ENCODE measurements around the gene BOC.
"Not testable (repeated sequence)": the region's sequence is repeated elsewhere in the genome, so short reads cannot be mapped to it uniquely, and the experiment has no call there.

Gene BOC

GRCh38 chr3:113211330-113212149 lies at the start of gene BOC:
BOC (plus strand) TSS chr3:113211557; CDS start chr3:113249803, 38,246 bp downstream.
- no peak for DNase-seq

GRCh38 chr3:113161661-113162060 lies 49.7 kb upstream of the BOC start:
- no peak for DNase-seq

GRCh38 chr3:113163152-113163551 lies 48.2 kb upstream of the BOC start:
- DNase-seq, result no peak

GRCh38 chr3:113165841-113166240 lies 45.5 kb upstream of the BOC start:
- no peak for DNase-seq

GRCh38 chr3:113166357-113166718 lies 45.0 kb upstream of the BOC start:
- DNase-seq, result no peak

GRCh38 chr3:113166719-113167492 lies 44.5 kb upstream of the BOC start:
- DNase-seq, result no peak

- DNase-seq, result no peak
These were observed 43.2 kb upstream of the BOC start for GRCh38 chr3:113167825-113168801.

- no peak for DNase-seq
These were observed 41.4 kb upstream of the BOC start for GRCh38 chr3:113169891-113170452.

- DNase-seq, result no peak
These were observed 40.6 kb upstream of the BOC start for GRCh38 chr3:113170771-113171170.

- DNase-seq, result not testable (repeated sequence)
These were observed 39.6 kb upstream of the BOC start for GRCh38 chr3:113171675-113172300.

GRCh38 chr3:113173102-113173501 lies 38.3 kb upstream of the BOC start:
- DNase-seq, result no peak

GRCh38 chr3:113174304-113174703 lies 37.1 kb upstream of the BOC start:
- no peak for DNase-seq

- DNase-seq, result no peak
These were observed 36.4 kb upstream of the BOC start for GRCh38 chr3:113174801-113175485.

- no peak for DNase-seq
These were observed 33.8 kb upstream of the BOC start for GRCh38 chr3:113177526-113177925.

- DNase-seq, result no peak
These were observed 32.0 kb upstream of the BOC start for GRCh38 chr3:113179235-113179824.

- DNase-seq, result no peak
These were observed 27.4 kb upstream of the BOC start for GRCh38 chr3:113183748-113184661.

- DNase-seq, result no peak
These were observed 26.0 kb upstream of the BOC start for GRCh38 chr3:113185194-113185835.

- DNase-seq, result no peak
These were observed 24.8 kb upstream of the BOC start for GRCh38 chr3:113186566-113186965.

GRCh38 chr3:113193288-113193687 lies 18.1 kb upstream of the BOC start:
- no peak for DNase-seq
